Activated T-cell treated with anti-CD3 and anti-CD28 coated beads, Interleukin-2, amount 50 U/mL, for 4 hours (primary cell): Measurements from ENCODE around the gene RFC5. TPM values are rescaled to one million over a fixed set of nuclear protein-coding genes. Genes with fewer than 3 reads are reported as not detected.
"Not testable (repeated sequence)": the region's sequence is repeated elsewhere in the genome, so short reads cannot be mapped to it uniquely, and the experiment has no call there.

Source experiments
- ATAC-seq, 2 donors: fragments of 200-7000 bp; cut with Tn5 transposase; one replicate each; pipeline ENCODE4 v1.10.0; 2021
- DNase-seq: peaks from one replicate; pipeline ENCODE4 v3.0.0-alpha.2; 2020
- H3K27me3 Mint-ChIP-seq: one replicate; pipeline ENCODE4 v1.8.0; 2021; ENCODE audit warnings: low read depth, mixed read lengths
- H3K36me3 Mint-ChIP-seq: one replicate; pipeline ENCODE4 v1.8.0; 2022; ENCODE audit warnings: mixed read lengths; ENCODE audit not compliant: insufficient read depth
- H3K4me1 Mint-ChIP-seq: one replicate; pipeline ENCODE4 v1.8.0; 2021; ENCODE audit warnings: low read depth, mixed read lengths
- H3K4me3 Mint-ChIP-seq: one replicate; pipeline ENCODE4 v1.8.0; 2021; ENCODE audit warnings: mild to moderate bottlenecking, moderate library complexity, mixed read lengths
- H3K9me3 Mint-ChIP-seq: one replicate; pipeline ENCODE4 v1.8.0; 2021; ENCODE audit warnings: mixed read lengths
- total RNA-seq, 3 donors: library from RNA; stranded (reverse); gene quantifications; one replicate each; pipeline ENCODE4 v1.2.1, GENCODE V29; 2021

RFC5 gene
- total RNA-seq, 3 donors from 2014 or later: 51.5 to 64.2 (median 51.6) TPM

- Mint-ChIP-seq H3K9me3 (peaks cover 6% of the 10 kb centered on the region), H3K27me3 (peaks cover 12% of the 10 kb centered on the region), H3K4me3 (no peak overlapping the region), H3K36me3 (no peaks in the 10 kb centered on the region), H3K4me1 (peaks cover 5% of the 10 kb centered on the region)
- no peak for DNase-seq
- peak; percentile 81 to 89 for ATAC-seq
These were observed 21.7 kb upstream of the RFC5 start for GRCh38 chr12:117994551-117995438.

GRCh38 chr12:117998719-117999118 lies 17.8 kb upstream of the RFC5 start:
- Mint-ChIP-seq H3K4me3 (no peak overlapping the region), H3K27me3 (peaks cover 4% of the 10 kb centered on the region), H3K4me1 (peaks cover 5% of the 10 kb centered on the region), H3K36me3 (no peaks in the 10 kb centered on the region), H3K9me3 (peaks cover 10% of the 10 kb centered on the region)
- ATAC-seq (no peak), DNase-seq (no peak)

- H3K4me1 Mint-ChIP-seq, DNase-seq, H3K36me3 Mint-ChIP-seq, H3K4me3 Mint-ChIP-seq, H3K27me3 Mint-ChIP-seq, H3K9me3 Mint-ChIP-seq: not testable (repeated sequence)
- ATAC-seq: peak; percentile 51 to 56
These were observed 16.7 kb upstream of the RFC5 start for GRCh38 chr12:117999806-118000205.

- DNase-seq (no peak), ATAC-seq (no peak)
- Mint-ChIP-seq H3K9me3 (no peaks in the 10 kb centered on the region), H3K4me3 (no peak overlapping the region), H3K36me3 (no peaks in the 10 kb centered on the region), H3K4me1 (no peaks in the 10 kb centered on the region), H3K27me3 (peaks cover 2% of the 10 kb centered on the region)
These were observed 5.6 kb upstream of the RFC5 start for GRCh38 chr12:118010903-118011302.

- Mint-ChIP-seq H3K27me3 (peaks cover 2% of the 10 kb centered on the region), H3K4me3 (no peak overlapping the region), H3K36me3 (no peaks in the 10 kb centered on the region), H3K4me1 (peaks cover 2% of the 10 kb centered on the region), H3K9me3 (no peaks in the 10 kb centered on the region)
- ATAC-seq (no peak), DNase-seq (no peak)
These were observed 5.1 kb upstream of the RFC5 start for GRCh38 chr12:118011377-118011776.

- Mint-ChIP-seq H3K4me3 (no peak overlapping the region), H3K4me1 (peaks cover 3% of the 10 kb centered on the region), H3K36me3 (no peaks in the 10 kb centered on the region), H3K27me3 (peaks cover 2% of the 10 kb centered on the region), H3K9me3 (no peaks in the 10 kb centered on the region)
- DNase-seq (no peak), ATAC-seq (no peak)
These were observed 4.5 kb upstream of the RFC5 start for GRCh38 chr12:118011961-118012360.

- no peaks in the 10 kb centered on the region for H3K36me3 Mint-ChIP-seq
- DNase-seq: no peak
- H3K4me3 Mint-ChIP-seq: no peak overlapping the region
- no peaks in the 10 kb centered on the region for H3K9me3 Mint-ChIP-seq
- no peak for ATAC-seq
- no peaks in the 10 kb centered on the region for H3K27me3 Mint-ChIP-seq
- H3K4me1 Mint-ChIP-seq: peaks cover 15% of the 10 kb centered on the region
These were observed 3.2 kb upstream of the RFC5 start for GRCh38 chr12:118013283-118013682.

GRCh38 chr12:118015306-118015705 lies 1.2 kb upstream of the RFC5 start:
- peaks cover 6% of the 10 kb centered on the region for H3K36me3 Mint-ChIP-seq

GRCh38 chr12:118015944-118016343 lies 559 bp upstream of the RFC5 start:
- H3K4me1 Mint-ChIP-seq: peaks cover 17% of the 10 kb centered on the region
- peak overlapping the region; percentile 95 for H3K4me3 Mint-ChIP-seq
- DNase-seq (no peak), ATAC-seq (no peak)
- no peaks in the 10 kb centered on the region for H3K9me3 Mint-ChIP-seq
- no peaks in the 10 kb centered on the region for H3K27me3 Mint-ChIP-seq
- peaks cover 11% of the 10 kb centered on the region for H3K36me3 Mint-ChIP-seq

More at GRCh38 chr12:118015306-118015705, 1.2 kb upstream of the RFC5 start:
- no peaks in the 10 kb centered on the region for H3K9me3 Mint-ChIP-seq
- H3K4me3 Mint-ChIP-seq: no peak overlapping the region
- ATAC-seq (no peak), DNase-seq (no peak)
- no peaks in the 10 kb centered on the region for H3K27me3 Mint-ChIP-seq
- peaks cover 17% of the 10 kb centered on the region for H3K4me1 Mint-ChIP-seq

GRCh38 chr12:118017926-118018325 lies 1.4 kb downstream of the RFC5 start:
- Mint-ChIP-seq H3K9me3 (no peaks in the 10 kb centered on the region), H3K4me1 (peaks cover 17% of the 10 kb centered on the region), H3K4me3 (peak overlapping the region; percentile 95), H3K36me3 (peaks cover 24% of the 10 kb centered on the region), H3K27me3 (no peaks in the 10 kb centered on the region)
- DNase-seq (no peak), ATAC-seq (no peak)

- ATAC-seq (no peak), DNase-seq (no peak)
- Mint-ChIP-seq H3K9me3 (no peaks in the 10 kb centered on the region), H3K27me3 (no peaks in the 10 kb centered on the region), H3K4me3 (no peak overlapping the region), H3K4me1 (peaks cover 17% of the 10 kb centered on the region), H3K36me3 (peaks cover 26% of the 10 kb centered on the region)
These were observed 3.5 kb downstream of the RFC5 start for GRCh38 chr12:118020036-118020435.

GRCh38 chr12:118022097-118022727 lies 5.7 kb downstream of the RFC5 start:
- Mint-ChIP-seq H3K36me3 (peaks cover 30% of the 10 kb centered on the region), H3K4me1 (peaks cover 11% of the 10 kb centered on the region)
- not testable (repeated sequence) for H3K4me3 Mint-ChIP-seq, H3K9me3 Mint-ChIP-seq, H3K27me3 Mint-ChIP-seq, DNase-seq, ATAC-seq

- no peaks in the 10 kb centered on the region for H3K9me3 Mint-ChIP-seq
- H3K4me3 Mint-ChIP-seq: no peak overlapping the region
- peaks cover 32% of the 10 kb centered on the region for H3K36me3 Mint-ChIP-seq
- no peak for DNase-seq
- peaks cover 7% of the 10 kb centered on the region for H3K4me1 Mint-ChIP-seq
- ATAC-seq: no peak
- H3K27me3 Mint-ChIP-seq: no peaks in the 10 kb centered on the region
These were observed 6.2 kb downstream of the RFC5 start for GRCh38 chr12:118022728-118023109.

- Mint-ChIP-seq H3K4me1 (peaks cover 2% of the 10 kb centered on the region), H3K27me3 (no peaks in the 10 kb centered on the region), H3K9me3 (no peaks in the 10 kb centered on the region), H3K36me3 (peaks cover 38% of the 10 kb centered on the region), H3K4me3 (no peak overlapping the region)
- ATAC-seq (no peak), DNase-seq (no peak)
These were observed 6.9 kb downstream of the RFC5 start for GRCh38 chr12:118023301-118023860.

- Mint-ChIP-seq H3K27me3 (no peaks in the 10 kb centered on the region), H3K36me3 (peaks cover 38% of the 10 kb centered on the region), H3K4me3 (no peak overlapping the region), H3K4me1 (no peaks in the 10 kb centered on the region), H3K9me3 (no peaks in the 10 kb centered on the region)
- no peak for DNase-seq
- ATAC-seq: no peak
These were observed 8.7 kb downstream of the RFC5 start for GRCh38 chr12:118025168-118025567.
